Esophagus squamous epithelium (tissue), 4 donors: Measurements from ENCODE around the gene C2orf74.

Source experiments
- POLR2A ChIP-seq, 4 donors: fragments of 450-650 bp; IDR thresholded peaks; one replicate each; pipeline ENCODE4 v1.6.1; 2017; ENCODE audit warnings: antibody characterized with exemption in 4 of 4, mild to moderate bottlenecking in 4 of 4, moderate library complexity in 3 of 4
- TF ChIP-seq, protein P1 (sequence below), 6 experiments: fragments of 450-650 bp in 4 of 6; fragments of 200-600 bp in 2 of 6; sonication (generic) in 2 of 6; IDR thresholded peaks; one replicate each; pipeline ENCODE4 v1.5.1; 2016 to 2019; ENCODE audit warnings: antibody characterized with exemption in 6 of 6, mild to moderate bottlenecking in 4 of 6, moderate library complexity in 4 of 6

DNA sequence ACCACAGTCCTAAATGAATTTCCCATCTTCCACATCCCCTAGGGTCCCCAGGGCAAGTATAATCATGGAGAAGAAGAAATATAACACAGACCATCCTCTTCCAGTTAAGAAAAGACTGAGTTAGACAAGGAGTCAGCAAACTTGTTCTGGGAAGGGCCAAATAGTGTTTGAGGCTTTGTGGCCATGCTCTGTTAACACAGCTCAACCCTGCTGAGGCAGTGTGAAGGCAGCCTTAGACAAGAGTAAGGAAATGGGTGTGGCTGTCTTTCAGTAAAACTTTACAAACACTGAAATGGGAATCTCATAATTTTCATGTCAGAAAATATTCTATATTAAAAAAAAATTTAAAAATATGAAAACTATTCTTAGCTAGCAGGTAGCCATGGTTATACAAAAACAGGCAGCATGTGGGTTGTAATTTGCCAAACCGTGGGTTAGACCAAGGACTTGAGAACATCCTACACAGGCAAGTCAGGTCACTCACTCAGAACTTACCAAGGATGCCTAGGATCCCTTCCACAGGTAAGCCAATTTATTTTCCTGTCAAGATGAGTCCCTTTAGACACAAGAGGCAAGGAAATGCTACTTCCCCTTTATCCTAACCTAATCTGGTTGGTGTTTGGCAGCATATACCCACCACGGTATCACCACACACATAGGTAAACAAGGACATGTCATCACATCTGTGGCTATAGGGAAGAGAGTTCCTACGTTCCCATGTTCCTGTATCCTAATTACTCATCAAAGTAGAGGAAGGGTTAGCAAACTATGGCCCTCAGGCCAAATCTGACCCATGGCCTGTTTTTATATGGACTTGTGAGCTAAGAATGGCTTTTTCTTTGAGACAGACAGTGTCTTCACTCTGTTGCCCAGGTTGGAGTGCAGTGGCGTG is 31.9 kb downstream of the C2orf74 start:
- no peak for TF ChIP-seq POLR2A (IDR thresholded peaks at IDR 0.05)
- TF ChIP-seq, protein P1, sequence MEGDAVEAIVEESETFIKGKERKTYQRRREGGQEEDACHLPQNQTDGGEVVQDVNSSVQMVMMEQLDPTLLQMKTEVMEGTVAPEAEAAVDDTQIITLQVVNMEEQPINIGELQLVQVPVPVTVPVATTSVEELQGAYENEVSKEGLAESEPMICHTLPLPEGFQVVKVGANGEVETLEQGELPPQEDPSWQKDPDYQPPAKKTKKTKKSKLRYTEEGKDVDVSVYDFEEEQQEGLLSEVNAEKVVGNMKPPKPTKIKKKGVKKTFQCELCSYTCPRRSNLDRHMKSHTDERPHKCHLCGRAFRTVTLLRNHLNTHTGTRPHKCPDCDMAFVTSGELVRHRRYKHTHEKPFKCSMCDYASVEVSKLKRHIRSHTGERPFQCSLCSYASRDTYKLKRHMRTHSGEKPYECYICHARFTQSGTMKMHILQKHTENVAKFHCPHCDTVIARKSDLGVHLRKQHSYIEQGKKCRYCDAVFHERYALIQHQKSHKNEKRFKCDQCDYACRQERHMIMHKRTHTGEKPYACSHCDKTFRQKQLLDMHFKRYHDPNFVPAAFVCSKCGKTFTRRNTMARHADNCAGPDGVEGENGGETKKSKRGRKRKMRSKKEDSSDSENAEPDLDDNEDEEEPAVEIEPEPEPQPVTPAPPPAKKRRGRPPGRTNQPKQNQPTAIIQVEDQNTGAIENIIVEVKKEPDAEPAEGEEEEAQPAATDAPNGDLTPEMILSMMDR (IDR thresholded peaks at IDR 0.05), result no peak
